GM15510 (cell line): ENCODE measurements around the gene ZNF605.

ENCODE experiments used
- POLR2A ChIP-seq: IDR thresholded peaks from 3 replicates; pipeline ENCODE4 v1.6.1; 2011; ENCODE audit warnings: borderline replicate concordance; ENCODE audit not compliant: insufficient read length; ENCODE audit errors: extremely low read depth

Gene ZNF605

GRCh38 chr12:132924356-132924755 lies 31.8 kb downstream of the ZNF605 start:
- TF ChIP-seq POLR2A, result no peak

GRCh38 chr12:132923356-132923909 lies 32.7 kb downstream of the ZNF605 start:
- TF ChIP-seq POLR2A, result no peak

- TF ChIP-seq POLR2A, result no peak
Observed at GRCh38 chr12:132922676-132923075, 33.4 kb downstream of the ZNF605 start.

- no peak for TF ChIP-seq POLR2A
Observed at GRCh38 chr12:132921685-132922084, 34.4 kb downstream of the ZNF605 start.

- TF ChIP-seq POLR2A, result no peak
Observed at GRCh38 chr12:132918680-132919079, 37.4 kb downstream of the ZNF605 start.

GRCh38 chr12:132909030-132909368 lies 47.1 kb downstream of the ZNF605 start:
- TF ChIP-seq POLR2A, result peak; percentile 38

GRCh38 chr12:132908145-132909029 lies 47.7 kb downstream of the ZNF605 start:
- TF ChIP-seq POLR2A, result no peak

GRCh38 chr12:132907216-132907615 lies 48.9 kb downstream of the ZNF605 start:
- TF ChIP-seq POLR2A, result no peak

GRCh38 chr12:132904718-132905328 lies 51.3 kb downstream of the ZNF605 start:
- TF ChIP-seq POLR2A, result no peak

GRCh38 chr12:132899033-132899432 lies 57.1 kb downstream of the ZNF605 start:
- TF ChIP-seq POLR2A, result no peak

- no peak for TF ChIP-seq POLR2A
Observed at GRCh38 chr12:132888852-132889251, 67.3 kb downstream of the ZNF605 start.

GRCh38 chr12:132887513-132888351 lies 68.4 kb downstream of the ZNF605 start, which contains the start of gene CHFR:
TSS of gene CHFR (minus strand) at chr12:132887605. CDS start at chr12:132887328, 277 bp downstream.
- TF ChIP-seq POLR2A, result peak; percentile 63

- no peak for TF ChIP-seq POLR2A
Observed at GRCh38 chr12:132886529-132887477, 69.3 kb downstream of the ZNF605 start.

GRCh38 chr12:132881818-132882217 lies 74.3 kb downstream of the ZNF605 start:
- no peak for TF ChIP-seq POLR2A
